Trophoblast cell (in vitro differentiated cells and primary cell): Measurements from ENCODE around the gene STK16.
A peak's percentile ranks its signal among the peaks of the same experiment; 100 is the strongest.

Source experiments
- DNase-seq, 2 donors: peaks; one replicate each; pipeline ENCODE4 v3.0.0-alpha.2; 2016
- H2AFZ ChIP-seq: 2 replicates; pipeline ENCODE4 v1.6.1; 2013; ENCODE audit warnings: low read length, moderate library complexity, mild to moderate bottlenecking; ENCODE audit not compliant: insufficient read depth, poor library complexity
- H2AK5ac ChIP-seq: 2 replicates; pipeline ENCODE4 v1.6.1; 2013; ENCODE audit warnings: mild to moderate bottlenecking, low read length
- H2BK120ac ChIP-seq: 2 replicates; pipeline ENCODE4 v1.6.1; 2013; ENCODE audit warnings: low read length, mild to moderate bottlenecking, moderate library complexity; ENCODE audit not compliant: insufficient read depth, poor library complexity
- H2BK12ac ChIP-seq: 2 replicates; pipeline ENCODE4 v1.6.1; 2013; ENCODE audit warnings: mild to moderate bottlenecking, low read length, moderate library complexity
- H2BK5ac ChIP-seq: 2 replicates; pipeline ENCODE4 v1.6.1; 2013; ENCODE audit warnings: low read length, low read depth, moderate library complexity, mild to moderate bottlenecking; ENCODE audit not compliant: poor library complexity
- H3K14ac ChIP-seq: 2 replicates; pipeline ENCODE4 v1.6.1; 2013; ENCODE audit warnings: mild to moderate bottlenecking, low read length
- H3K18ac ChIP-seq: 2 replicates; pipeline ENCODE4 v1.6.1; 2013; ENCODE audit warnings: mild to moderate bottlenecking, low read length
- H3K23ac ChIP-seq: 2 replicates; pipeline ENCODE4 v1.6.1; 2013; ENCODE audit warnings: low read length
- H3K27ac ChIP-seq: 2 replicates; pipeline ENCODE4 v1.5.1; 2013; ENCODE audit warnings: low read depth, mild to moderate bottlenecking, inconsistent platforms, low read length, moderate library complexity
- H3K27me3 ChIP-seq: 2 replicates; pipeline ENCODE4 v1.6.1; 2013; ENCODE audit warnings: inconsistent platforms, mild to moderate bottlenecking, low read length, moderate library complexity; ENCODE audit not compliant: insufficient read depth
- H3K36me3 ChIP-seq, 2 experiments: 1 replicate in 1 of 2; 2 replicates in 1 of 2; pipeline ENCODE4 v1.6.1; 2013; ENCODE audit warnings: low read length in 2 of 2, mild to moderate bottlenecking in 2 of 2, moderate library complexity in 1 of 2; ENCODE audit not compliant: insufficient read depth in 2 of 2, control insufficient read depth in 1 of 2
- H3K4ac ChIP-seq: 2 replicates; pipeline ENCODE4 v1.6.1; 2013; ENCODE audit warnings: low read depth, mild to moderate bottlenecking, low read length, moderate library complexity
- H3K4me1 ChIP-seq, 2 experiments: 1 replicate in 1 of 2; 2 replicates in 1 of 2; pipeline ENCODE4 v1.6.1; 2013; ENCODE audit warnings: low read length in 2 of 2, mild to moderate bottlenecking in 2 of 2, moderate library complexity in 1 of 2; ENCODE audit not compliant: insufficient read depth in 2 of 2, control insufficient read depth in 1 of 2
- H3K4me2 ChIP-seq: 2 replicates; pipeline ENCODE4 v1.6.1; 2013; ENCODE audit warnings: inconsistent platforms, mild to moderate bottlenecking, low read length, moderate library complexity
- H3K4me3 ChIP-seq: 2 replicates; pipeline ENCODE4 v1.5.1; 2013; ENCODE audit warnings: mild to moderate bottlenecking, low read depth, low read length, inconsistent platforms
- H3K79me1 ChIP-seq: one replicate; pipeline ENCODE4 v1.6.1; 2013; ENCODE audit warnings: low read length
- H3K79me2 ChIP-seq: 2 replicates; pipeline ENCODE4 v1.6.1; 2013; ENCODE audit warnings: low read length, mild to moderate bottlenecking; ENCODE audit not compliant: control insufficient read depth, insufficient read depth, poor library complexity
- H3K9ac ChIP-seq: 2 replicates; pipeline ENCODE4 v1.6.1; 2013; ENCODE audit warnings: mild to moderate bottlenecking, low read length
- H3K9me3 ChIP-seq: 2 replicates; pipeline ENCODE4 v1.6.1; 2013; ENCODE audit warnings: low read depth, mild to moderate bottlenecking, control low read depth, inconsistent platforms, low read length; ENCODE audit not compliant: insufficient read depth
- H4K12ac ChIP-seq: 2 replicates; pipeline ENCODE4 v1.6.1; 2013; ENCODE audit warnings: low read depth, mild to moderate bottlenecking, low read length, moderate library complexity
- H4K8ac ChIP-seq: 2 replicates; pipeline ENCODE4 v1.6.1; 2013; ENCODE audit warnings: low read depth, mild to moderate bottlenecking, low read length, moderate library complexity
- H4K91ac ChIP-seq: one replicate; pipeline ENCODE4 v1.6.1; 2013; ENCODE audit warnings: low read depth, mild to moderate bottlenecking, low read length, moderate library complexity
- WGBS: extraction: QIAGEN DNeasy Blood & Tissue Kit; methylation state at CpG from one replicate; pipeline ENCODE4 v1.1.7; 2013; ENCODE audit warnings: missing lambda C conversion rate; ENCODE audit not compliant: insufficient read length, insufficient coverage; ENCODE audit errors: extremely low coverage; 5-methylcytosine and 5-hydroxymethylcytosine counted together

The STK16 gene

GRCh38 chr2:219250049-219250781, 4.9 kb downstream of the STK16 start:
- no peak overlapping the region for H3K14ac ChIP-seq
- no peak overlapping the region for H3K23ac ChIP-seq
- H3K27me3 ChIP-seq: peaks cover 40% of the 10 kb centered on the region
- H3K79me2 ChIP-seq: peaks cover 4% of the 10 kb centered on the region
- H2BK5ac ChIP-seq: no peak overlapping the region
- H2AK5ac ChIP-seq: no peak overlapping the region
- H3K4me3 ChIP-seq: no peak overlapping the region
- no peak overlapping the region for H2AFZ ChIP-seq
- no peak overlapping the region for H3K4me2 ChIP-seq
- no peak for DNase-seq
- no peak overlapping the region for H3K4ac ChIP-seq
- H4K8ac ChIP-seq: no peak overlapping the region
- H2BK12ac ChIP-seq: no peak overlapping the region
- H3K9ac ChIP-seq: no peak overlapping the region
- peaks cover 23 to 30% of the 10 kb centered on the region in 2 experiments for H3K4me1 ChIP-seq
- H2BK120ac ChIP-seq: no peak overlapping the region
- H4K91ac ChIP-seq: no peak overlapping the region
- H3K79me1 ChIP-seq: peaks cover 5% of the 10 kb centered on the region
- WGBS: no CpG with 5 or more reads among the region's 22 CpGs
- H3K27ac ChIP-seq: no peak overlapping the region
- H3K9me3 ChIP-seq: peaks cover 10% of the 10 kb centered on the region
- peaks cover 8 to 13% of the 10 kb centered on the region in 2 experiments for H3K36me3 ChIP-seq
- no peak overlapping the region for H3K18ac ChIP-seq
- no peak overlapping the region for H4K12ac ChIP-seq

GRCh38 chr2:219251656-219252055, 6.4 kb downstream of the STK16 start:
- H3K9me3 ChIP-seq: peaks cover 10% of the 10 kb centered on the region
- H3K79me2 ChIP-seq: no peaks in the 10 kb centered on the region
- H3K4me1 ChIP-seq: peaks cover 18 to 26% of the 10 kb centered on the region in 2 experiments
- no peak overlapping the region for H3K23ac ChIP-seq
- H3K9ac ChIP-seq: no peak overlapping the region
- no peak for DNase-seq
- H4K91ac ChIP-seq: no peak overlapping the region
- H2AFZ ChIP-seq: no peak overlapping the region
- peaks cover 44% of the 10 kb centered on the region for H3K27me3 ChIP-seq
- no peak overlapping the region for H2BK12ac ChIP-seq
- H3K18ac ChIP-seq: no peak overlapping the region
- peaks cover 8 to 13% of the 10 kb centered on the region in 2 experiments for H3K36me3 ChIP-seq
- H2BK5ac ChIP-seq: no peak overlapping the region
- no peak overlapping the region for H3K27ac ChIP-seq
- H2BK120ac ChIP-seq: no peak overlapping the region
- no peak overlapping the region for H3K14ac ChIP-seq
- no peak overlapping the region for H3K4me2 ChIP-seq
- no peak overlapping the region for H4K12ac ChIP-seq
- H4K8ac ChIP-seq: no peak overlapping the region
- no peak overlapping the region for H3K4me3 ChIP-seq
- WGBS: no CpG with 5 or more reads among the region's 6 CpGs
- H2AK5ac ChIP-seq: no peak overlapping the region
- H3K79me1 ChIP-seq: no peaks in the 10 kb centered on the region
- no peak overlapping the region for H3K4ac ChIP-seq

DNA sequence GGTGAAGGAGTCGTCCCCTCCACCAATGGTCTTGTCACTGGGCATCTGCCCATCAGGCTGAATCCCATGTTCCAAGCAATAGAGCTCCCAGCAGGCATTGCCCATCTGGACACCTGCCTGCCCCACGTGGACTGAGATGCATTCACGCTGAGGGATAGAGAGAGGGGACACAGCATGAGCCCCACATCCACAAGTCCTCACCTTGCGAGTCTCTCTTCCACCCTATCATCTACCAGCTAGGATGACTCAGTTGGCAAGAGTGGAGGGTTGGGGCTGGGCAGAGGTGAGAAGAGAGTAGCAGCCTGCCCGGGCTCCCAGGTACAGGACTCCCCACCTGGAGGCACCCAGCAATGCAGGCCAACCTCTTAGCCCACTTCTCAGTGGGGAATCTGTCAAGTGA, 6.8 kb downstream of the STK16 start:
- no peak overlapping the region for H4K12ac ChIP-seq
- H3K18ac ChIP-seq: no peak overlapping the region
- H3K4me2 ChIP-seq: no peak overlapping the region
- no peak for DNase-seq
- no peak overlapping the region for H3K27ac ChIP-seq
- H3K14ac ChIP-seq: no peak overlapping the region
- WGBS: no CpG with 5 or more reads among the region's 5 CpGs
- H3K23ac ChIP-seq: peak overlapping the region; percentile 44
- H3K9me3 ChIP-seq: peaks cover 10% of the 10 kb centered on the region
- H2AFZ ChIP-seq: no peak overlapping the region
- no peaks in the 10 kb centered on the region for H3K79me2 ChIP-seq
- no peak overlapping the region for H4K91ac ChIP-seq
- H3K4ac ChIP-seq: no peak overlapping the region
- H3K79me1 ChIP-seq: no peaks in the 10 kb centered on the region
- peaks cover 8 to 13% of the 10 kb centered on the region in 2 experiments for H3K36me3 ChIP-seq
- H3K27me3 ChIP-seq: peaks cover 44% of the 10 kb centered on the region
- H3K4me3 ChIP-seq: no peak overlapping the region
- peaks cover 18 to 26% of the 10 kb centered on the region in 2 experiments for H3K4me1 ChIP-seq
- no peak overlapping the region for H2BK120ac ChIP-seq
- H2BK12ac ChIP-seq: no peak overlapping the region
- H3K9ac ChIP-seq: no peak overlapping the region
- no peak overlapping the region for H2AK5ac ChIP-seq
- H2BK5ac ChIP-seq: no peak overlapping the region
- no peak overlapping the region for H4K8ac ChIP-seq

DNA sequence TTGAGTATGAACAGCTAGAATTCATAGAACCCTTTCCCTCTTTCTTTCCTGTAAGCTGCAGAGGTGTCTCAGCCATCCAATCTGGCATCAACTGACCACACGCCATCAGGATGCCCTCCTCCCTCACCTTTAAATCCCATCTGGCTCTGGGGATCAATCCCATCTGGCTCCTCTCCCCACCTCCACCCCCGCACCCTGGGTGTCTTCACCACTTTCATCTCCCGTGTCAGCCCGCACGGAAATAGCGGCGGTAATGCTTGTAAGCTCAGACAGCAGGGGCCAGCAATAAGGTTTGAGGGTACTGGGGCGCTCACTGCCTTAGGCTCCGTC, 7.3 kb downstream of the STK16 start:
- DNase-seq: no peak
- Histone ChIP-seq H3K9ac (no peak overlapping the region), H3K14ac (no peak overlapping the region), H2BK5ac (no peak overlapping the region), H3K23ac (no peak overlapping the region), H2AK5ac (no peak overlapping the region), H3K4me1 (peaks cover 18 to 26% of the 10 kb centered on the region in 2 experiments), H4K8ac (no peak overlapping the region), H4K12ac (no peak overlapping the region), H3K27ac (no peak overlapping the region), H3K4me2 (no peak overlapping the region), H3K79me1 (no peaks in the 10 kb centered on the region), H3K4me3 (no peak overlapping the region), H3K27me3 (peaks cover 44% of the 10 kb centered on the region), H3K9me3 (peaks cover 10% of the 10 kb centered on the region), H4K91ac (no peak overlapping the region), H3K36me3 (peaks cover 6 to 10% of the 10 kb centered on the region in 2 experiments), H2AFZ (no peak overlapping the region), H3K4ac (no peak overlapping the region), H2BK120ac (no peak overlapping the region), H2BK12ac (no peak overlapping the region), H3K18ac (no peak overlapping the region), H3K79me2 (no peaks in the 10 kb centered on the region)
- WGBS: no CpG with 5 or more reads among the region's 9 CpGs
